Measurements from ENCODE around the gene BCAS3.

Gene BCAS3

DNA sequence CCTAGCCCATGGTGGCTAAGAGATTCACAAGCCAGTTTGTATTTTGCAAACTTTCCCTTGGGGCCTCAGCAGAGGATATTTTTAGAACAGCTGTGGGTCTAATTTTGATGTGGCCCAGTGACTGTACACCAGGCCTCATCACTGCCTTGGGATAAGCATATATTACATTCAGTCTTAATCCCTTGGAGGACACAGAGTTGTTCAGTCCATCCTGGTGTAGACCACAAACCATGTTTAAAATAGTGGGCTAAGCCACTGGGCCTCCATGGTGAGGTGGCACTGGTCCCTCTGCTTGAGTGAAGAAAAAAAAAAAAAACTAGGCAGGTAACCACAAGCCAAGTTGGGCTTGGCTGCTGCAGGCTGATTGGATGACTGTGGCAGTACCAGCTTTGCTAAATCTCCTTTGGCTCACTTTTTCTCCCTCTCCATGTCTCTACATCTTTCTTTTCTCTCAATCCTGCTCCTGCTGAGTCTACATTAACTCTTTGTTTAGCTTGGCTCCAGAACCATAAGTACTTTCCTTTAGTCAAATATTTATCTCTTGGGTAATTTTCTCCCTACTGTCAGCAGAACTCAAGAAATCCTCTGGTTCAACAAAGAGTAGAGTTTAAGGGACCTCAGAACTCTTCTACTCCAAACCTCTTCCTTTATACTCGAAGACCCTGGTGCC is 602.0 kb downstream of the BCAS3 start:
- DNase-seq: no peak

DNA sequence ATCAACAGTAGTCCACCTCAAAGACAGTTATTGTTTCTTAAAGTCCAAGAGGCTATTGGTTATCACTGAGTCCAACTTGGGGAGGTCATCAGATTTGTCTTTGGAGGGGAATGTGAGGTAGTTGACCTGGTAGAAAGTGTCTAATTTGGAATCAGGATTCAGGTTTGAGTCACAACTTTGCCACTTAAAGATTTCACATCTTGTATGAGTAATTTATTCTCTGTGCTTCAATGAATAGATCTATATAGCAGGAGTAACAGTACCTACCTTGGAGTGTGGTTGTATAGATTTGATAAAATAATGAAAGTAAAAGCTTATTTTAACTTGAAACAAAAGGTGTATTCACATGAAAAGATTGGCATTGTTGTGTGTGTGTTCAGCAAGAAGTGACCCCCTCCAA is 602.7 kb downstream of the BCAS3 start:
- DNase-seq: no peak

GRCh38 chr17:61280851-61281250 is 603.2 kb downstream of the BCAS3 start:
- no peak for DNase-seq

DNA sequence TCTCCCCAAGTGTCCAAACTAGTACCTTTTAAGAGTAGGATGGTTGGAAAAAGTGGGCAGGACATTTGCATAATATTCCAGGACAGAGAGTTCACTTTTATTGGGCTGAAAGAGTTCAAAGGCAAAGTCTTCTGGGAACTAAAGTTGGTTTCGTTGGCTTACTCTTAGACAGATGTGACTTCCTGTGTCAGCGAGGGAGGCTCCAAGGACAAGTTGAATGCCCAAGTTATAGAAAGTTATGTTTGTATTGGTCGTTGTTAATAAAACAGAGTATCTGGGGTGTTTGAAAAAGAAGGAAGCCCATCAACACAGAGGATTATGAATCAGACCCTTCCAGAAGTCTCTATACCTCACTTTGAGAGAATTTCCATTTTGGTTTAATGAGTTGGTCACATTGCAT is 604.7 kb downstream of the BCAS3 start:
- no peak for DNase-seq

GRCh38 chr17:61283043-61283442 is 605.4 kb downstream of the BCAS3 start:
- no peak for DNase-seq

DNA sequence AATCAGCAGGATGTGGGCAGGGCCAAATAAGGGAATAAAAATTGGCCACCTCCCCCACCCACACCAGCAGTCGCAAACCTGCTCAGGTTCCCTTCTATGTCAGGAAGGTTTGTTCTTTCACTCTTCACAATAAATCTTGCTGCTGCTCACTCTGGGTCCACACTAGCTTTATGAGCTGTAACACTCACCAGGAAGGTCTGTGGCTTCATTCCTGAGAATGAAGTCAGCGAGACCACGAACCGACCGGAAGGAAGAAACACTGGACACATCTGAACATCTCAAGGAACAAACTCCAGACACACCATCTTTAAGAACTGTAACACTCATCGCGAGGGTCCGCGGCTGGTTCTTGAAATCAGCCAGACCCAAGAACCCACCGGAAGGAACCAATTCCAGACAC is 606.5 kb downstream of the BCAS3 start:
- no peak for DNase-seq

DNA sequence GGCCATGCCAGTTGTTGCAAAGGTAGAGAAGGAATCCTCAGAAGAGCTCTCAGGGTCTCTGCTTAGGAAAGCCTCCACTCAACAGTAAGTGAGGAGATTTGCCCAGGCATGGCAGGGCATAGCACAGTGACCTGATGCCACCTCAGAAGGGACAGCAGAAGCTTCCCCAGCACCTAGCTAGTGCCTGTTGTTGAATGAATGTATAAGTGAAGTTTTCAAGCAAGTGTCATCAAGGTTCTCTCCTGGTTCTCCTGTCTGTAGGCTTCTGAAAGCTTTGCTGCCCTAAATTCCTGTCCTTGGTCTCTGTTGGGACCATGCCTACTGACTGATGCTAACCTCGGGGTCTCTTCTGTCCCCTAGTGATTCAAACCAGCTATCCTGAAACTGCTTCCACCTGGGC is 607.1 kb downstream of the BCAS3 start:
- DNase-seq: no peak

DNA sequence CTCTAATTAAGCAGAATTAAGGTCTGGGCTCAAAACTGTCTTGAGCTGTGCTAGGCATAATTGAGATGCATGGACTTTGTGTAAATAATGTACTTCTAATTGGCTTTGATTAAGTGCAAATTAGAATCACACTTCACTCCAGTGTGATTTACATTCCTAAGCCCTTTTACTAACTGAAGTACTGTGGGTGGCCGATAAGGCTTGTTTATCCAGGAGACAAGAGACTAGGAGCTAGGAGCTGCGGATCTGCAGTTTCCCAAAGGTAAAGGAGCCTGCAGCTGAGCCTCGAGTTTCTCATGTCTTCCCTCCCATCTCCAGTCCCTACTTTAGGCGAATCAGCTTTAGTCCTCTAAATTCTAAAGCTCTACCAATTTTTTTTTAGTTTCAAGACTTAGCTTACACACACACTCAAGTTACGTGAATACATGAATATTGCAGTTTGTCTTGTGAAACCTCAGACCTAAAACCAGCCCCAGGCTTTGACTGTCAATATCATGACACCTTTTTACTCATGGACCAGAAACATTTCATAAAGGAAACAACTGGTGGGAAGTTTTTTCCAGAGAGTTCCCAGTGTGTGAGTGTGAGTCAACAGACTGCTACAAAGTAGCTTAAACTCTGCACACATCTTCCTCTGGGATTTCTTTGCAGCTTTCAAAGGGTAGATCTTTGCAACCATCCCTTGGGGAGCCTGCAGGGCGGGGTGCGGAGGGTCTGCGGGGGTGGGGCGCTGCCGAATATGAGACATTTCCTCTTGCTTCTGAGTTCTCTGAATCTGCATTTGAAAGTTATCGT is 608.1 kb downstream of the BCAS3 start:
- no peak for DNase-seq

DNA sequence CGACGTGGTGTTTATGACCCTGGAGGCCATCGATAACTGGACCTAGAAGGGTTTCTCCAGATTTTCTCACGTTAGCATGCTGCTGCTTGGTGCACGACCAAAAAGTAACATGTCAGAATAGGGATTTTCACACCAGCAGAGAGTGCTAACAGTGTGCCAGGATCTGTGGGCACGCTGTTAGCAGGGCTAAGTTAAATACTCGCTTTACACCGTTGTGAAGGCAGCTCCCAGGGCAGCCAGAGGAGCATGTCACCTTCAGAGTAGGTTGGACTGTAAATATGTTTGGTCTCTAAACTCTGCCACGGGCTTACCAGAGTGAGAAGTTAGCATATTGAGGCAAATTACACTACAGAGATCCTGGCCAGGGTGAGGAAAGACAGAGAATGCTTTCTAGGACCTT is 608.8 kb downstream of the BCAS3 start:
- DNase-seq: no peak

DNA sequence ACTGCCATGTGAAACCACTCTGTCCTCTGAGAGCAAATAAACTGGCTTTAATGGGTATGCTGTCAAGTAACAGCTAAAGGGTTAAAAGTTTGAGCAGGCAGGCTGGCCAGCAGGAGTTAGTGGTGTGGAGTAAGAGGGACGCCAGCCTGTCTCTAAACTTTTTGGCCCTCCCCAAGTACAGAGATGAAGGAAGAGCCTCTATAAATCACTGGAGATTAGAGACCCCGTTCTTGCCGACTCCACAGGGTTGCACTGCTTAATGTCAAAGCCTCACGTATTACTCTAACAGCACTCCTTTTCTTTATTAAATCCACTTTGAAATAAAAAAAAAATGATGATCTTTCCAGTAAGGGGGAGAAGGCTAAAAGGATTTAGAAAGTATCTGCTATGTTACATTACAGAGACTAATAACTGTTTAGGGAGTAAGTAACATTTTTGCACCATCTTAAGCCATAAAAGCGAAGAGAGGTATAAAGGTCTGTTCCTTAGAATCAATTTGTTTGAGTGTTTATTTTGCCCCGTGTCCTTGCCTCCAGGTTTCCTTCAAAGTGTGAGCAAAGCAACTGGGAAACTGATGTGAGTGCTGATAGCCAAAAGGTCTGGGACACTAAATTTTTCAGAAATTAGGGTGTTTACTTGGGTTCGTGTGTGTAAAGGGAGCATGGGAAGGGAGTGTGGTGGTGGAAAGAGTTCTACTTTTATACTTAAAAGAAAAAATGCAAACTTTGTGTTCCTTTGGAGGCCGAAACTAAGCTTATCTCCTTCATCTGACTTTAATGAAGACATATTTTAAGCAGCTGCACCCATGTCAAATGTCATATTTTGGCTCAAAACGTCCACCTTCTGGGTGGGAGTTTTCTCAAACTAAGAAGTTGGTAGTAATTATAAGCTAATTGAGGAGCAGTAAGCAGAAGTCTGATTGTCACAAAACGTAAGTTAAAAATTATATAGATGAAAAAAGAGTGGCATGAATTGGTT is 612.0 kb downstream of the BCAS3 start:
- no peak for DNase-seq

DNA sequence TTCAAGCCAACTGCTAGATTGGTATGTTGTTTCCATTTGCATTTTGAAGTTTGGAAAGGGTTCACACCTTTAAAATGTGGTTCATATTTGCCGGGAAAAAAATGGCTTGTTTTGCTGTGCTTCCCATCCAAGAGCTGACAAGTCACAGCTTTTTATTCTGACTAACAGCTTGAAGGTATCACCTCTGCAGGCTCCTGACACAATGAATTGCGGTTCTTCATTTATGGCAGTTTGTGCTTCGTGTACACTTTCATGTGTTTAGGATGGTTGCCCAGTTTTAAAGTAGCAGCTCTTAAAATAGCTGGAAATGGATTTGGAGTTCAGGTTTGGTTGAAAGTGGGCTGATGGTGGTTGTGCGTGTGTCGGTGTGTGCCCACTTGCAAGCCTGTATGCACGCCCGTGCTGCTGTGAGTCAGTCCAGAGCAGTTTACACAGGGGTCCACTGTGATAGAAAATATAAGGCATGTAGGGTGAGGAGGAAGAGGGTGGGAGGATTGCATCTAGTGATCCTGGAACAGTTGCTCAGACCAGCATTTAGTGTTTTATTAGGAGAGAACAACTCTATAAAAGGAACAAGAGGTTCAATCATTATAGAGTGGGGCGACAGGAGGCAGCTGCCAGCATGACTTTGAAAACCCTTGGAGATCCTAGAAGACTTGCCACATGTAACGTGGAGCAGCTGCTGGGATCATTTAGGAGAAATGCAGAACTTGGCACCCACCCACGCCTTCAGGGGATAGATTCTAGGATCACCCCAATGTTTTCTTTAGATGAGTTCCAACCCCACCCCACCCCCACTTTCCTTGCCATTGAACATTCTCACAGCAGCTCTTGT is 614.0 kb downstream of the BCAS3 start:
- DNase-seq: no peak

DNA sequence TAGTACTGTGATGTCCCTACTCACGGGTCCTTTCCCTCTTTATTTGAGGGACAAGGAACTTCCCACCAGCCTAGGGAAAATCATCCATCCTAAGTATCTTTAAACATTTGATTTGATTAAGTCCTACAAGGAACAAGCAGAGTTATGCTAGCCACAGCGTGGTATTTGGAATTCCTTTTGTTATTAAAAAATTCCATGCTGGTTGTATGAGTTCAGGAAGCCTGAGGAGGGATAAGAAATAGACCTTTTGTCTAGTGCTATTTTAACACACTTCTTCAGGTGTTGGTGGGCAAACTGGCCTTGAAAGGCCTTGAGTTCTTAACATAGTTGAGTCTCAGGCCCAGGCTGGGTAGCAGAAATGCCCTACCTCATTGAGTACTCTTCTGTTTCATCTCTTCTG is 616.6 kb downstream of the BCAS3 start:
- no peak for DNase-seq

DNA sequence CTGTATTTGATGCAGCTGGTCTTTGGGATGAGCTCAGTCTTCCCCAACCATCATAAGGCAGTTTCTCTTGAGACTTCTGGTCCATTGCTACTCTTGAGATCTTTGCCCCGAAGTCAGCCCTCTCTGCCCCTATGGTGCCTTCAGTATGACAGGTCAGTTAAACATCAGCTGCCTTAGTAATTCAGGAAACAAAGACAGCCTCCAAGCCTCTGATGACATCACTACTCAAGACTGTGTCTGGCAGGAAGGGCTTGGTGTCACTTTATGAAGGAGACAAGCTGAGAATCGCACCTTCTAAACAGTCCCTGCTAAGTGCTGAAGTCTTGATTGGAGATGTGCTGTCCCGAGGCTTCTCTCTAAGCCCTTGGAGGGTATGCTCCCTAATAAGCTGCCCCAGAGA is 617.1 kb downstream of the BCAS3 start:
- DNase-seq: no peak

GRCh38 chr17:61296058-61296457 is 618.4 kb downstream of the BCAS3 start:
- no peak for DNase-seq

GRCh38 chr17:61299517-61300513 is 622.2 kb downstream of the BCAS3 start:
- DNase-seq: no peak

DNA sequence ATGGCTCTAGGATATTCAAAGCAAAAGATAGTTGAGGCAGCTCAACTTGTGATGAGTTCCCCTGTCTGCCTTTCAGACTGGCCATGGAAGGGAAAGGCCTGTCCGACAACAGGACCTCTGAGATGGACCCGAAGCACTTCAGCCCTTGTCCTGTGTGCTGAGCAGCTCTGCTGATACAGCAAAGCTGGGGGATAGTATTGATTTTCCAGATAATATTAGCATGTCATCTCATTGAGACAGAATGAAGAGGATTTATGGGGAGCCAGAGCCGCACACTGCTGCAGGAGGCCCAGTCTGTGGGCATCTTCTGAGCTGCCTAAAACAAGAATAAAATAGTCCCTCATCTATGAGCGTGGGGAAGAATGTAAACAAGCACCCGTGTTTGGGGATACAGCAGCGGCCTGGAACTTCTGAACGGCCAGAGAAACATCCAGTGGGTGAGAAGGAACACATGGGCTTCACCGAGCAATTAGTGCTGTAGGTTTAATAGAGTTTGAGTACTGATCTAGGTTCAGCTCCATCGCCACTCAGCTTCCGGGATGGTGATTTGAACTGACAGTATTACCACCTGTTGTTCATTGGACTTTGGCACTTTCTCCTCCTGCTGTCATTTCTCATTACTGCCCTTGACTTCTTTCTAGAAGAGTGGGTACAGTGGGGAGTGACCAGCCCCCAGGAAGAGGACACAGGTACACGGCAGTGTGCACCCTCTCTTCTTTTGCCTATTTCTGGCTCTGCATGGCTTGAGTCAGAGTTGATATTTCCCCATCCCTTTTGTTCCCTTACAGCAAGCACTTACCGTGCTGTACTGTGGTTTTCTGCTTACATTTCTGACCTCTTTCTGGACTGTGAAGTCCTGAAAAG is 625.5 kb downstream of the BCAS3 start:
- no peak for DNase-seq

DNA sequence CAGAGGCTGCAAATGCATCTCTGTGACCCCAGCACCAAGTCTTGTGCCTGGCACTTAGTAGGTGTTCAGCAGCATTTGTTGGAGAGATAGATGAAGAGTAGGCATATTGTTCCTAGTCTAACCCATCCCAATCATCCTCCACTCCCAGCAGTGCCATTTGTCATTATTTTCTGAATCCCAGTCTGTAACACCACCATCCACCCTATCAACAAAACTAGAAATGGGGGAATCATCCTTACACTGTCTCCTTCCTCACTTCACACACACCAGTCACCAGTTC is 626.1 kb downstream of the BCAS3 start:
- no peak for DNase-seq

DNA sequence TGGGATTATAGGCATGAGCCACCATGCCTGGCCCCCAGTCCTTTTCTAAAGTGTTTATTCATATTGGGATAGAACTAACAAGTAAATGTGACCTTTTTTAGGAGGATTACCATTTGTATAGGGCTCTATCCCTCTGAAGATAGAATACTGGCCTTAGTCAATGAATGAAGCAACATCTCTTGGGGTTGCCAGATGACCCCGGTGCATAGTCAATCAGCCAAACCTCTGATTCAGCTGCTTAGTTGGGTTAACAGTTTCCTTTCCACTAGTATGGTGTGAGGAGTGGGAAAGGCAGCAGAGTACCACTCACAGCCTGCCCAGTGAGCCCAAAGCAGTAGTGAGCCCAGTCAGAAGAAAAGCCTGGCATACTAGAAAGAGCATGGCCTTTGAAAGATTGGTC is 627.4 kb downstream of the BCAS3 start:
- DNase-seq: no peak

- no peak for DNase-seq
Observed at GRCh38 chr17:61306003-61306402, 628.4 kb downstream of the BCAS3 start.
